Muscle of back (tissue), 11 donors: ENCODE data around the gene C9orf153. TPM values are rescaled to one million over a fixed set of nuclear protein-coding genes. Genes with fewer than 3 reads are reported as not detected.

ENCODE experiments used
- DNase-seq, 3 donors: peaks; one replicate each; pipeline versions ENCODE4 v3.0.0 to v3.0.0-alpha.2; 2013
- polyA plus RNA-seq, 10 donors: library from polyadenylated mRNA; unstranded; fragments of 120-200 nt; gene quantifications; one replicate each; pipeline ENCODE4 v1.2.1, GENCODE V29; 2013; ENCODE audit not compliant: insufficient read length in 10 of 10

C9orf153 gene
- polyA plus RNA-seq, 10 donors, result 0.16 to 0.30 (median 0.22) TPM; not detected in 4

GRCh38 chr9:86272221-86272620, 12.8 kb upstream of the C9orf153 start:
- no peak for DNase-seq

- DNase-seq, result no peak
Measured at GRCh38 chr9:86263876-86264275, 4.4 kb upstream of the C9orf153 start.

- no peak for DNase-seq
Measured at GRCh38 chr9:86262492-86262891, 3.0 kb upstream of the C9orf153 start.

- DNase-seq, result no peak
Measured at GRCh38 chr9:86257391-86257790, 2.1 kb downstream of the C9orf153 start.

- DNase-seq, result no peak
Measured at GRCh38 chr9:86256653-86257052, 2.8 kb downstream of the C9orf153 start.

GRCh38 chr9:86253577-86253976, 5.9 kb downstream of the C9orf153 start:
- no peak for DNase-seq

GRCh38 chr9:86252870-86253269, 6.6 kb downstream of the C9orf153 start:
- no peak for DNase-seq

GRCh38 chr9:86250123-86250522, 9.3 kb downstream of the C9orf153 start:
- no peak for DNase-seq

- no peak for DNase-seq
Measured at GRCh38 chr9:86248746-86249145, 10.7 kb downstream of the C9orf153 start.

- DNase-seq, result peak in 1 of 3 donors; percentile 29
Measured at GRCh38 chr9:86246752-86247161, 12.7 kb downstream of the C9orf153 start.

- DNase-seq, result no peak
Measured at GRCh38 chr9:86242071-86242470, 17.4 kb downstream of the C9orf153 start.

- no peak for DNase-seq
Measured at GRCh38 chr9:86241216-86241615, 18.2 kb downstream of the C9orf153 start.

GRCh38 chr9:86238861-86239770, 20.3 kb downstream of the C9orf153 start:
- no peak for DNase-seq

- no peak for DNase-seq
Measured at GRCh38 chr9:86230858-86231257, 28.6 kb downstream of the C9orf153 start.

- DNase-seq, result no peak
Measured at GRCh38 chr9:86222667-86223066, 36.8 kb downstream of the C9orf153 start.

GRCh38 chr9:86219606-86220005, 39.9 kb downstream of the C9orf153 start:
- no peak for DNase-seq

GRCh38 chr9:86217076-86217755, 42.2 kb downstream of the C9orf153 start:
- DNase-seq, result no peak

GRCh38 chr9:86207193-86207592, 52.3 kb downstream of the C9orf153 start:
- DNase-seq, result no peak

- peak; percentile 12 to 39 (median 16) for DNase-seq
Measured at GRCh38 chr9:86202338-86202882, 57.0 kb downstream of the C9orf153 start.

- no peak for DNase-seq
Measured at GRCh38 chr9:86201474-86202337, 57.8 kb downstream of the C9orf153 start.

GRCh38 chr9:86200599-86201162, 58.8 kb downstream of the C9orf153 start:
- DNase-seq, result no peak
